GM19099 (cell line): ENCODE measurements around the gene COL4A4.
A peak's percentile ranks its signal among the peaks of the same experiment; 100 is the strongest.

Source experiments
- POLR2A ChIP-seq: IDR thresholded peaks from 3 replicates; pipeline ENCODE4 v1.6.1; 2011; ENCODE audit warnings: low read depth; ENCODE audit not compliant: insufficient read length; ENCODE audit errors: extremely low read depth

Gene COL4A4

GRCh38 chr2:227163998-227164762, at the start of gene COL4A4, which contains the start of gene COL4A3:
TSS of gene COL4A4 (minus strand) at chr2:227164205. CDS start at chr2:227147483, 16,722 bp downstream.
TSS of gene COL4A3 (plus strand) at chr2:227164624. CDS start at chr2:227164727, 103 bp downstream.
- TF ChIP-seq POLR2A = peak; percentile 18

DNA sequence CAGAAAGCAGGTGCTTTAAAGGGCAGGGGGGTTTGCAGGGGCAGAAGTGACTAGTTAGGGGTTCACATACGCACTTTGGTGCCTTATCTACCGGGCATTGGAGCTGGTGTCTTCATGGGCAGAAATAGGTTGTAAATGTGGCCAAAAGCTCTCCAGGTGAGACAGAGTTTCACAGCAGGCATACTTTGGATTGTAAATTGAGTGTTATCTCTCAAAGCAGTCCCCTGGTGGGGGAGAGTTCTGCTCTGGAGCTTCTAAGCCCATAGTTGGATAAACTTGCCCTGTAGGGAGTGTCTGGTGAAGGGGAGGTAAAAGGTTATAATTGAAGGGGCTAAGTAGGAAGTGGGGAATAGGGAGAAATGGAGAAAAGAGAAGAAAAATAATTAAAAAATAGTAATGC, 43.6 kb upstream of the COL4A4 start:
- no peak for TF ChIP-seq POLR2A

DNA sequence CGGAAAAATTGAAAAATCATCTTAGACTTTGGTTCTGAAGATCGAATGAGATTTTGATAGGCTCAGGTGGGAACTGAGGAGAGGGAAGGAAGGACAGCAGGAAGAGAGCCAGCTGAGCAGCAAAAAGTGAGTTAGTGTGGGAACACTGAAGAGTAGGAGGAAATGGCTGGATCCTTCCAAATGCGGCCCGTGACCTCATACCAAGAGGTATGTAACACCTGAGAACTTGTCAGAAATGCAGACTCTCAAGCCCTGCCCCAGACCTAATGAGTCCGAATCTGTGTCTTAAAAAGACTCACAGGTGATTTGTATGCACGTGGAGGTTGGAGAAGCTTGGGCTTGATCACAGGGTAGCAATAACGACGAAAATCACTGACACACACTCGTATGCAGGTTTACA, 42.4 kb upstream of the COL4A4 start:
- no peak for TF ChIP-seq POLR2A

DNA sequence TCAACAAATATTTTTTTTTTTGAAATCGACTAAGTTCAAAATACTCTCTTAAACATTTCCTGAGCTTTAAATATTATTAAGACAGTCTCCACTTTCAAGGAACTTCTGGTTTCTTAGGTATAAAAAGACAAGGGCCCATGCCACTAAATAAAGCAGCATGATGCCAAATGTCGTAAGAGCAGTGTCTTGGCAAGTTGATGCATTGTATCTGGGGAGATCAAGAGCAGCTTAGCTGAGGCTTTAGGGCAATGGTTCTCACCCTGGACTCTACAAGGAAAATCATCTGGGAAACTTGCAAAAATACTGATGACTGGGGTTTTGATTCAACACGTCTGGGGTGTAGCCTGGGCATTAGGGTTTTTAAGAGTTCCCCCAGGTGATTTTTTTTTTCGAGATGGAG, 41.7 kb upstream of the COL4A4 start:
- TF ChIP-seq POLR2A = no peak

GRCh38 chr2:227204452-227204851, 40.4 kb upstream of the COL4A4 start:
- no peak for TF ChIP-seq POLR2A

DNA sequence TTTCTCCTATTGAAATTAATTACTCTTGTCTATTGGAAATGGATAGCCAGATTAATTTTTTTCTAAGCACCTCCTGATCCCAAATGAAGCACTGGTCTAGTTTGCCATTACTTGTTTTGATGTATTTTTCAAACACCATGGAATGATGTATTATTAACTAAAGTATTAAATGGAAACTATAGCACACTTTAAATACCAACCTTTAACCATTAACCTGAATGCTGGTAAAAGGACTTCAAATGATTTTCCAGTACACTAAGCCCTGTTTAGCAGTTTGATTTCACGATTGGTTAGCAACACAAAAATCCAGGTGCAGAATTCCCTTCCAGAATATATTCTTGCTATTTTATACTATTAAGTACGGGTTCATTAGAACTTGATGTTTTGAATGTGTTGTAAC, 37.8 kb upstream of the COL4A4 start:
- no peak for TF ChIP-seq POLR2A

DNA sequence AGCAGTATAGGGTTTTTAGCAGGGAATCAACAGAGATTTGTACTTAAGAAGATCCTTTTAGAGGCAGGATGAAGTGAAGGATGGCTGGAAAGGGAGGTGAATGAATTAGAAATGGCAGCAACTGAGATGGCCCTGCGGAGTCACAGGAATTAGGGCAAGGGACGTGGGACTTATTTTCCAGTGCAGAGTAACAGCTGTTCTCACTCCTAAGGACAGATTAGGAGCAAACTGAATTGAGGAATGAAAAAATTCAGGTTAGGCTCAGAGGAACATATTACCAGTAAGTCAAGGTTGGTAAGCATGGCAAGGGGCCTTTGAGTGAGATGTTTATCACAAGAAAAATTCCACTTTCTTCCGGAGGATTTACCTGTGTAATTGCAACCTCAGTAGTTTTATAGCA, 34.9 kb upstream of the COL4A4 start:
- TF ChIP-seq POLR2A = no peak

DNA sequence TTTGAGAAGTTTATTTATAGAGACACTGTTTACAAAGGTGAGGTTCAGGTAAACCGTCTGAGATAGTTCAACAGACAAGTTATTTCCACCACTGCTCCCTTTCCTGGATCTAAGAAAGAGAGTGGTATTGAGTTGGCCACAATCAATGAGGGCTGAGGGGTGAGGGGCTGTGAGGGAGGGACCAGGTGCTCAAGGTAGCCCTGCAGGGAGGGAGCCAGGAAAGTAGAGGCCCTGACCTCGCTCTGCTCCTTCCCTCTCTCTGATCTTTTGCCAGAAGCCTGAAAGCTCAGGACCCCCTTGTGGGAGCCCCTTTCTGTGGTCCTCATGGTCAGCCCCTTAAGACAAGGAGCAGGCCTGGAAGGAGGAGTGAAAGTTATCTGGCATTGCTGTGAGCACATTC, 30.2 kb upstream of the COL4A4 start:
- TF ChIP-seq POLR2A = no peak

DNA sequence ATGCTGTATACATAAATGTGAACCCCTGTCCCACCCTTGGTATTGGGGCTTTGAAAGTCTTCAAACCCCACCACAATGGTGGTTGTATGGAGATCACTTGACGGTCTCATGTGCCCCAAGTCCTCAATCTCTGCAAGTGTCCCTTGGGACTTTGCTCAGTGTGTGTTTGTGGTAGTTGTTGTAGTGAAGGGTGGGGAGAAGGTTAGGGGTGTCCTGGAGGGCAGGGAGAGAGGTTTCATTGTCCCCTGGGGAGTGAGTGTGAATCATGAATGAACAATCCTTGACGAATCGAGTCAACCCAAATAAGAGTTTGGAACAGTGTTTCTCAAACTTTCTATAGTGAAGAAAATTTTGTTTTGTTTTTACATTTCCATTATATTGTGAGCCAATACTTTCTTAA, 28.5 kb upstream of the COL4A4 start:
- TF ChIP-seq POLR2A = no peak

- TF ChIP-seq POLR2A = no peak
Observed at GRCh38 chr2:227191367-227191766, 27.4 kb upstream of the COL4A4 start.

DNA sequence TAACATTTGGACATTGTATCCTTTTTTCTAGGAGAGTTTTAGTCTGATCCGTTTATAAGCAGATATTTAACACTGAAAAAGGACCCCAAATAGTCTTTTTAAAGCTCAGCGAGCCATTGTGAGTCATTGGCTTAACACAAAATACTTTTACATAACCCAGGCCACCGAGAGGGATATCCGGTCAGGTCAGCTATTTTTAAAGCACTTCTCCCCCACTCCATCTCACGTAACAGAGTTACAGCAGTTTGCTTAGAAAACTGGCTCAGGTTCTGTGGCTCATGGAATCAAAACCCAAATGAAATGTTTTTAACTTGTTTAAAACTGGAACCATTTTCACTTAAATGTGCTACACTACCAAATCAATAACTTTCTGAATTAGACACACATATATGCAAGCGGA, 24.3 kb upstream of the COL4A4 start:
- no peak for TF ChIP-seq POLR2A

DNA sequence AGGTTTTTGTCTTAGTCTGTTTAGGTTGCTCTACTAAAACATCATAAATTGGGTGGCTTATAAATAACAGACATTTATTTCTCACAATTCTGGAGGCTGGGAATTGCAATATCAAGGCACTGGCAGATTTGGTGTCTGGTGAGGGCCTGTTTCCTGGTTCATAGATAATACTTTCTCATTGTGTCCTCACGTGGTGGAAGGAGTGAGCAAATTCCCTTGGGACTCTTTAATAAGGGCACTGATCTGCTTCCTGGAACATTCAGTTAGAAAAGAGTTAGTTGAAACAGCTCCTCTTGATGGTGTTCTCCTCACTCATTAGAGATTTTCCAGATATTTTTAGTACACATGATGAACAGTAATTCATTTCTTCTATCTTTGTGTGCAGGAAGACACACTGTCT, 22.7 kb upstream of the COL4A4 start:
- no peak for TF ChIP-seq POLR2A

GRCh38 chr2:227185615-227186232, 21.7 kb upstream of the COL4A4 start:
- no peak for TF ChIP-seq POLR2A

GRCh38 chr2:227183657-227184367, 19.8 kb upstream of the COL4A4 start:
- TF ChIP-seq POLR2A = no peak

- TF ChIP-seq POLR2A = no peak
Observed at GRCh38 chr2:227182765-227183164, 18.8 kb upstream of the COL4A4 start.

GRCh38 chr2:227180770-227181169, 16.8 kb upstream of the COL4A4 start:
- TF ChIP-seq POLR2A = no peak

- TF ChIP-seq POLR2A = no peak
Observed at GRCh38 chr2:227179988-227180685, 16.1 kb upstream of the COL4A4 start.
